Endothelial cell of umbilical vein (primary cell): Measurements from ENCODE around the gene COQ5. TPM values are rescaled to one million over a fixed set of nuclear protein-coding genes. Genes with fewer than 3 reads are reported as not detected.

Experiments
- BruUV-seq: library from RNA; stranded (reverse); fragments of 400-500 nt; replicated peaks from 2 replicates; lab custom pipeline; 2021; lab: Mats Ljungman, UMichigan
- CTCF ChIA-PET: fragments of 300-600, 350-600 bp; sonication (Branson Sonifier 250); formaldehyde crosslinking; loops from one replicate; lab custom pipeline; 2021; ENCODE audit warnings: antibody characterized with exemption, inconsistent platforms; lab: Charles Lee
- POLR2A ChIA-PET: fragments of 300-600, 350-600 bp; sonication (Branson Sonifier 250); formaldehyde crosslinking; loops from one replicate; lab custom pipeline; 2021; ENCODE audit warnings: antibody characterized with exemption, inconsistent platforms; lab: Charles Lee
- DNase-seq: peaks from one replicate; pipeline ENCODE4 v3.0.0-alpha.2; 2011; ENCODE audit warnings: low read depth, low spot score
- FAIRE-seq: peaks from 2 replicates; lab custom pipeline; 2011; peaks lifted over from hg19 to GRCh38; lab: Jason Lieb, UNC
- H2AFZ ChIP-seq: 2 replicates; pipeline ENCODE4 v1.6.0; 2012; ENCODE audit warnings: low read depth, low read length, control low read depth, inconsistent platforms
- H3K27ac ChIP-seq: 2 replicates; pipeline ENCODE4 v1.5.1; 2011; ENCODE audit warnings: low read depth, mild to moderate bottlenecking, control low read depth, low read length, moderate library complexity; ENCODE audit not compliant: insufficient read depth
- H3K27me3 ChIP-seq, 2 experiments: 2 replicates each; pipeline versions ENCODE4 v1.6.0 to v1.6.1; 2011; ENCODE audit warnings: low read length in 2 of 2, mixed read lengths in 1 of 2; ENCODE audit not compliant: control insufficient read depth in 2 of 2, insufficient read depth in 2 of 2
- H3K36me3 ChIP-seq, 2 experiments: 2 replicates in 1 of 2; 3 replicates in 1 of 2; pipeline ENCODE4 v1.5.1; 2011; ENCODE audit warnings: low read length in 2 of 2, mild to moderate bottlenecking in 1 of 2, moderate library complexity in 1 of 2; ENCODE audit not compliant: control insufficient read depth in 2 of 2, insufficient read depth in 2 of 2; ENCODE audit errors: extremely low read depth in 1 of 2
- H3K4me1 ChIP-seq: 3 replicates; pipeline ENCODE4 v1.5.1; 2011; ENCODE audit warnings: mild to moderate bottlenecking, low read length; ENCODE audit not compliant: control insufficient read depth, insufficient read depth; ENCODE audit errors: extremely low read depth
- H3K4me2 ChIP-seq: 2 replicates; pipeline ENCODE4 v1.6.1; 2011; ENCODE audit warnings: low read length, control low read depth, mixed read lengths; ENCODE audit not compliant: insufficient read depth
- H3K4me3 ChIP-seq, 3 experiments: fragments of 200-600 bp in 1 of 3; sonication (generic), shearing (Covaris generic) in 1 of 3; replicated peaks in 1 of 3; 2 replicates each; pipeline ENCODE4 v1.5.1; 2011 to 2016; ENCODE audit warnings: control low read depth in 3 of 3, low read length in 3 of 3, mild to moderate bottlenecking in 2 of 3, inconsistent platforms in 1 of 3, low read depth in 1 of 3, moderate library complexity in 1 of 3; ENCODE audit not compliant: insufficient read depth in 1 of 3
- H3K79me2 ChIP-seq: 2 replicates; pipeline ENCODE4 v1.6.0; 2012; ENCODE audit warnings: low read length, inconsistent platforms; ENCODE audit not compliant: control insufficient read depth, insufficient read depth
- H3K9ac ChIP-seq: replicated peaks from 2 replicates; pipeline ENCODE3; 2011; ENCODE audit warnings: low read length, control low read depth; ENCODE audit not compliant: insufficient read depth; ENCODE audit errors: extremely low read depth
- H3K9me1 ChIP-seq: replicated peaks from 3 replicates; pipeline ENCODE4 v1.6.0; 2011; ENCODE audit warnings: mild to moderate bottlenecking, low read length; ENCODE audit not compliant: control insufficient read depth, insufficient read depth; ENCODE audit errors: extremely low read depth
- H3K9me3 ChIP-seq: replicated peaks from 2 replicates; pipeline ENCODE4 v1.5.1; 2012; ENCODE audit warnings: low read length, inconsistent platforms; ENCODE audit not compliant: control insufficient read depth, insufficient read depth
- H4K20me1 ChIP-seq: replicated peaks from 2 replicates; pipeline ENCODE3; 2011; ENCODE audit warnings: mild to moderate bottlenecking, low read length; ENCODE audit not compliant: control insufficient read depth, insufficient read depth; ENCODE audit errors: extremely low read depth
- CTCF ChIP-seq, 2 donors: IDR thresholded peaks; 1 replicate in 1 of 2; 2 replicates in 1 of 2; pipeline ENCODE4 v1.5.1; 2011; ENCODE audit warnings: low read length in 2 of 2, mild to moderate bottlenecking in 2 of 2, moderate library complexity in 2 of 2, control low read depth in 1 of 2, inconsistent platforms in 1 of 2, low read depth in 1 of 2; ENCODE audit not compliant: insufficient read depth in 1 of 2; ENCODE audit errors: extremely low read depth in 1 of 2
- EZH2 ChIP-seq: IDR thresholded peaks from 2 replicates; pipeline ENCODE4 v1.6.1; 2012; ENCODE audit warnings: borderline replicate concordance, low read depth, mild to moderate bottlenecking, moderate library complexity, low read length, inconsistent platforms; ENCODE audit not compliant: severe bottlenecking
- FOS ChIP-seq: IDR thresholded peaks from 2 replicates; pipeline ENCODE4 v1.6.1; 2011; ENCODE audit warnings: mild to moderate bottlenecking, low read length, moderate library complexity, borderline replicate concordance; ENCODE audit not compliant: insufficient read depth
- GATA2 ChIP-seq: IDR thresholded peaks from 2 replicates; pipeline ENCODE4 v1.7.0; 2011; ENCODE audit warnings: low read depth, mild to moderate bottlenecking, moderate library complexity, mixed read lengths, low read length; ENCODE audit not compliant: insufficient read length, insufficient read depth
- JUN ChIP-seq: IDR thresholded peaks from 2 replicates; pipeline ENCODE4 v1.6.1; 2011; ENCODE audit warnings: borderline replicate concordance, low read depth; ENCODE audit not compliant: insufficient read length, insufficient read depth
- MAX ChIP-seq: IDR thresholded peaks from 2 replicates; pipeline ENCODE4 v1.6.1; 2011; ENCODE audit not compliant: insufficient read depth, insufficient read length
- MYC ChIP-seq: IDR thresholded peaks from one replicate; pipeline ENCODE4 v1.6.1; 2011; ENCODE audit warnings: mild to moderate bottlenecking, low read depth, low read length
- POLR2A ChIP-seq: IDR thresholded peaks from 2 replicates; pipeline ENCODE4 v1.6.1; 2012; ENCODE audit warnings: low read depth, mild to moderate bottlenecking, control low read depth, low read length
- POLR2AphosphoS5 ChIP-seq: IDR thresholded peaks from 2 replicates; pipeline ENCODE4 v1.6.1; 2012; ENCODE audit warnings: low read depth, mild to moderate bottlenecking, control low read depth, low read length, moderate library complexity; ENCODE audit not compliant: insufficient read depth
- dilution Hi-C: fragments of 300-500 bp; cut with MboI; formaldehyde crosslinking; loops from one replicate; pipeline ENCODE4 v1.15.0; 2019; ENCODE audit warnings: low sequenced_read_pairs; ENCODE audit not compliant: extremely low pct_ligation_motif_present
- intact Hi-C: fragments of 100-400 bp; cut with micrococcal nuclease; formaldehyde crosslinking; loops from one replicate; pipeline ENCODE4 v1.10.0; 2022
- polyA plus RNA-seq, 4 experiments: library from polyadenylated mRNA; depleted of rRNA in 3 of 4; stranded (reverse) in 3 of 4; unstranded in 1 of 4; fragments of >200 nt; gene quantifications; 2 replicates each; pipeline versions ENCODE4 v1.2.1 to v1.2.3, GENCODE V29; 2011 to 2012; ENCODE audit warnings: missing spikeins in 1 of 4
- total RNA-seq: library from RNA; stranded (reverse); gene quantifications from 2 replicates; pipeline ENCODE4 v1.2.3, GENCODE V29; 2021

The COQ5 gene
- total and polyA plus RNA-seq, 2 donors (not counting 3 experiments of a cell fraction or from before 2014, with no cell fraction given): 19.7 to 23.7 TPM

- Histone ChIP-seq H3K9ac (no peak overlapping the region), H4K20me1 (peaks cover 3% of the 10 kb centered on the region), H2AFZ (no peak overlapping the region), H3K9me1 (no peaks in the 10 kb centered on the region), H3K27me3 (no peaks in the 10 kb centered on the region), H3K27ac (no peak overlapping the region), H3K9me3 (no peaks in the 10 kb centered on the region), H3K4me3 (no peak overlapping the region), H3K4me2 (no peak overlapping the region), H3K4me1 (no peaks in the 10 kb centered on the region), H3K36me3 (peaks cover 45 to 52% of the 10 kb centered on the region in 2 experiments), H3K79me2 (peaks cover 16% of the 10 kb centered on the region)
- ChIA-PET CTCF (no interaction called here), POLR2A (no interaction called here)
- dilution Hi-C loops: no loop called here
- no peak for FAIRE-seq
- TF ChIP-seq MYC (no peak), EZH2 (no peak), JUN (no peak), CTCF (IDR thresholded peaks at IDR 0.05; ENCODE audit: extremely low read depth in 1 of 2, insufficient read depth in 1 of 2, low read depth in 1 of 2, low read length in 2 of 2) (no peak), POLR2A (no peak), GATA2 (no peak), MAX (no peak), POLR2AphosphoS5 (no peak), FOS (no peak)
- no TSS peak for BruUV-seq
- intact Hi-C loops: no loop called here
- no peak for DNase-seq
These were observed 33.9 kb upstream of the COQ5 start for GRCh38 chr12:120562906-120563305.
